H9 (cell line): ENCODE results near the gene STH. TPM values are rescaled to one million over a fixed set of nuclear protein-coding genes. Genes with fewer than 3 reads are reported as not detected.

Experiments
- DNase-seq: peaks from one replicate; pipeline ENCODE4 v3.0.0-alpha.2; 2017
- H2AFZ ChIP-seq: one replicate; pipeline ENCODE4 v1.6.1; 2013; ENCODE audit warnings: mild to moderate bottlenecking, low read length, control low read depth, moderate library complexity
- H2AK5ac ChIP-seq: 2 replicates; pipeline ENCODE4 v1.6.1; 2013; ENCODE audit warnings: low read length, control low read depth, mixed read lengths; ENCODE audit not compliant: insufficient read length
- H2BK120ac ChIP-seq: one replicate; pipeline ENCODE4 v1.6.1; 2013; ENCODE audit warnings: low read depth, mild to moderate bottlenecking, low read length, control low read depth, inconsistent platforms; ENCODE audit not compliant: poor library complexity, severe bottlenecking
- H2BK12ac ChIP-seq: 2 replicates; pipeline ENCODE4 v1.6.1; 2013; ENCODE audit warnings: low read length, control low read depth, mixed read lengths, low read depth; ENCODE audit not compliant: insufficient read length
- H2BK15ac ChIP-seq: 2 replicates; pipeline ENCODE4 v1.6.1; 2013; ENCODE audit warnings: low read depth, low read length, control low read depth
- H2BK20ac ChIP-seq: one replicate; pipeline ENCODE4 v1.6.1; 2013; ENCODE audit warnings: low read depth, mild to moderate bottlenecking, low read length, control low read depth, inconsistent platforms; ENCODE audit not compliant: poor library complexity, severe bottlenecking
- H2BK5ac ChIP-seq: 2 replicates; pipeline ENCODE4 v1.6.1; 2013; ENCODE audit warnings: low read length, control low read depth, mixed read lengths; ENCODE audit not compliant: insufficient read length
- H3K14ac ChIP-seq: 2 replicates; pipeline ENCODE4 v1.6.1; 2013; ENCODE audit warnings: low read length, control low read depth; ENCODE audit not compliant: insufficient read depth
- H3K18ac ChIP-seq: 2 replicates; pipeline ENCODE4 v1.6.1; 2013; ENCODE audit warnings: low read depth, mild to moderate bottlenecking, mixed read lengths, low read length, control low read depth; ENCODE audit not compliant: insufficient read length
- H3K23ac ChIP-seq: 2 replicates; pipeline ENCODE4 v1.6.1; 2013; ENCODE audit warnings: low read length, control low read depth, mixed read lengths, low read depth; ENCODE audit not compliant: insufficient read length
- H3K23me2 ChIP-seq: 2 replicates; pipeline ENCODE4 v1.6.1; 2013; ENCODE audit warnings: low read depth, mild to moderate bottlenecking, mixed read lengths, low read length, control low read depth; ENCODE audit not compliant: insufficient read length, poor library complexity, severe bottlenecking
- H3K27ac ChIP-seq: 2 replicates; pipeline ENCODE4 v1.5.1; 2013; ENCODE audit warnings: low read length, control low read depth, mixed read lengths, low read depth; ENCODE audit not compliant: insufficient read length
- H3K27me3 ChIP-seq: 2 replicates; pipeline ENCODE4 v1.6.1; 2013; ENCODE audit warnings: low read length, control low read depth, inconsistent platforms; ENCODE audit not compliant: insufficient read depth
- H3K4ac ChIP-seq: 2 replicates; pipeline ENCODE4 v1.6.1; 2013; ENCODE audit warnings: low read depth, mild to moderate bottlenecking, control low read depth, inconsistent platforms, low read length, moderate library complexity
- H3K4me1 ChIP-seq: 2 replicates; pipeline ENCODE4 v1.6.1; 2013; ENCODE audit warnings: low read length, control low read depth, inconsistent platforms; ENCODE audit not compliant: insufficient read depth
- H3K4me2 ChIP-seq: 2 replicates; pipeline ENCODE4 v1.6.1; 2013; ENCODE audit warnings: low read length, control low read depth, mixed read lengths; ENCODE audit not compliant: insufficient read length, insufficient read depth
- H3K56ac ChIP-seq: 2 replicates; pipeline ENCODE4 v1.6.1; 2013; ENCODE audit warnings: low read depth, mild to moderate bottlenecking, mixed read lengths, low read length, control low read depth; ENCODE audit not compliant: insufficient read length
- H3K79me1 ChIP-seq: 2 replicates; pipeline ENCODE4 v1.6.1; 2013; ENCODE audit warnings: low read depth, mild to moderate bottlenecking, moderate library complexity, low read length, control low read depth, inconsistent platforms; ENCODE audit not compliant: insufficient read depth, poor library complexity, severe bottlenecking
- H3K79me2 ChIP-seq: 2 replicates; pipeline ENCODE4 v1.6.1; 2013; ENCODE audit warnings: low read length, control low read depth, inconsistent platforms; ENCODE audit not compliant: insufficient read depth
- H3K9ac ChIP-seq: 2 replicates; pipeline ENCODE4 v1.6.1; 2013; ENCODE audit warnings: low read length, control low read depth, mixed read lengths; ENCODE audit not compliant: insufficient read length; ENCODE audit errors: extremely low read depth
- H3K9me3 ChIP-seq: one replicate; pipeline ENCODE4 v1.6.1; 2013; ENCODE audit warnings: low read depth, low read length, inconsistent platforms; ENCODE audit not compliant: control insufficient read depth
- H3T11ph ChIP-seq: one replicate; pipeline ENCODE4 v1.6.1; 2013; ENCODE audit warnings: mild to moderate bottlenecking, low read length, control low read depth, inconsistent platforms
- H4K20me1 ChIP-seq: one replicate; pipeline ENCODE4 v1.6.1; 2013; ENCODE audit not compliant: control insufficient read depth, insufficient read length, insufficient read depth
- H4K5ac ChIP-seq: 2 replicates; pipeline ENCODE4 v1.6.1; 2013; ENCODE audit warnings: low read depth, mild to moderate bottlenecking, mixed read lengths, low read length, control low read depth; ENCODE audit not compliant: insufficient read length
- H4K8ac ChIP-seq: replicated peaks from 2 replicates; pipeline ENCODE4 v1.6.1; 2013; ENCODE audit warnings: low read length, control low read depth, mixed read lengths, low read depth; ENCODE audit not compliant: insufficient read length
- H4K91ac ChIP-seq: 2 replicates; pipeline ENCODE4 v1.6.1; 2013; ENCODE audit warnings: low read depth, mild to moderate bottlenecking, moderate library complexity, mixed read lengths, low read length, control low read depth; ENCODE audit not compliant: insufficient read length
- H3K27ac Mint-ChIP-seq, 3 experiments: 2 replicates in 2 of 3; 3 replicates in 1 of 3; pipeline ENCODE4 v1.8.0; 2020 to 2021; ENCODE audit warnings: mixed read lengths in 3 of 3, mild to moderate bottlenecking in 1 of 3, moderate library complexity in 1 of 3
- H3K27me3 Mint-ChIP-seq: 2 replicates; pipeline ENCODE4 v1.8.0; 2021; ENCODE audit warnings: low read depth, mild to moderate bottlenecking, moderate library complexity, mixed read lengths
- H3K36me3 Mint-ChIP-seq, 3 experiments: 2 replicates in 2 of 3; 3 replicates in 1 of 3; pipeline ENCODE4 v1.8.0; 2020 to 2021; ENCODE audit warnings: low read depth in 3 of 3, mixed read lengths in 3 of 3; ENCODE audit not compliant: insufficient read depth in 1 of 3
- H3K4me1 Mint-ChIP-seq, 2 experiments: 2 replicates each; pipeline ENCODE4 v1.8.0; 2020; ENCODE audit warnings: mixed read lengths in 2 of 2
- H3K4me3 Mint-ChIP-seq, 2 experiments: 2 replicates in 1 of 2; 3 replicates in 1 of 2; pipeline ENCODE4 v1.8.0; 2020 to 2021; ENCODE audit warnings: mild to moderate bottlenecking in 2 of 2, mixed read lengths in 2 of 2, moderate library complexity in 1 of 2
- H3K9me3 Mint-ChIP-seq, 2 experiments: 2 replicates in 1 of 2; 3 replicates in 1 of 2; pipeline ENCODE4 v1.8.0; 2020; ENCODE audit warnings: mild to moderate bottlenecking in 2 of 2, mixed read lengths in 2 of 2, moderate library complexity in 1 of 2
- WGBS: extraction: QIAGEN DNeasy Blood & Tissue Kit; methylation state at CpG from one replicate; pipeline ENCODE4 v1.1.7; 2013; ENCODE audit warnings: missing lambda C conversion rate, low lambda C conversion rate, mixed read lengths; ENCODE audit not compliant: insufficient read length; ENCODE audit errors: extremely low coverage; 5-methylcytosine and 5-hydroxymethylcytosine counted together
- total RNA-seq: library from RNA; stranded (reverse); gene quantifications from 2 replicates; pipeline ENCODE4 v1.2.1, GENCODE V29; 2021
- TF ChIP-seq, protein P1 (sequence below): fragments of 200-600 bp; sonication (generic); conservative IDR thresholded peaks from 3 replicates; pipeline ENCODE4 v1.8.0; 2021; ENCODE audit warnings: antibody characterized with exemption, mild to moderate bottlenecking

The STH gene
- total RNA-seq, 1 experiment from 2014 or later, result not detected

DNA sequence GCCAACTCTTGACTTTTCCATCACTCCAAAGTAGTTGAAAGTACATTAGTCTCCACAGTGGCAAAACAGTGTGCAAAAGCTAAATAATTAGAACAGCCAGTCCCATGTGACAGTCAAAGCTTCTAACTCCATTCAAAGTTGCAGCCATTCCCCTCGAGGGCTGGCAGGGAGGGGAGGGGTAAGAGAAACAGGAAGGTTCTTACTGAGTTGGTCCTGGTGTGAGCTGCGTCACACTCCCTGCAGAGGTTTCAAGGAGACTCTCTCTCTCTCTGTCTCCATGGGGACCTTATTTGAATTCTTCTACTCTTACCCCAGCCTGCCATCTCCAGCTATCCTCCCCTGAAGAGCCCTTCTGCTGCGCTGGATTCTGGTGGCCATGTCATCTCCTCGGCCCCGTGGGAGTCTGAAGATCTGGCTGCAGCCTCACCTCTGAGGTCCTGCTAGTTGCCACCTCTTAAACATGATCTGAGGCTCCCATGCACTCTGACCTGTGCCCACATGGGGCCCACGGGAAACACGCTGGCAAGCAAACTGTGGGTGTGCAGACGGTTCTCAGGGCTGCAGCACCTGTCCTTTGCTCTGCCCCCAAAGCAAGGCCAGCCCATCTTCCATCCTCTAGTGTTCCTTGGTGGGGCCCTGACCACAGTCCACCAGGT is 23.3 kb upstream of the STH start:
- TF ChIP-seq, protein P1, sequence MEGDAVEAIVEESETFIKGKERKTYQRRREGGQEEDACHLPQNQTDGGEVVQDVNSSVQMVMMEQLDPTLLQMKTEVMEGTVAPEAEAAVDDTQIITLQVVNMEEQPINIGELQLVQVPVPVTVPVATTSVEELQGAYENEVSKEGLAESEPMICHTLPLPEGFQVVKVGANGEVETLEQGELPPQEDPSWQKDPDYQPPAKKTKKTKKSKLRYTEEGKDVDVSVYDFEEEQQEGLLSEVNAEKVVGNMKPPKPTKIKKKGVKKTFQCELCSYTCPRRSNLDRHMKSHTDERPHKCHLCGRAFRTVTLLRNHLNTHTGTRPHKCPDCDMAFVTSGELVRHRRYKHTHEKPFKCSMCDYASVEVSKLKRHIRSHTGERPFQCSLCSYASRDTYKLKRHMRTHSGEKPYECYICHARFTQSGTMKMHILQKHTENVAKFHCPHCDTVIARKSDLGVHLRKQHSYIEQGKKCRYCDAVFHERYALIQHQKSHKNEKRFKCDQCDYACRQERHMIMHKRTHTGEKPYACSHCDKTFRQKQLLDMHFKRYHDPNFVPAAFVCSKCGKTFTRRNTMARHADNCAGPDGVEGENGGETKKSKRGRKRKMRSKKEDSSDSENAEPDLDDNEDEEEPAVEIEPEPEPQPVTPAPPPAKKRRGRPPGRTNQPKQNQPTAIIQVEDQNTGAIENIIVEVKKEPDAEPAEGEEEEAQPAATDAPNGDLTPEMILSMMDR, result no peak
- no peaks in the 10 kb centered on the region for H3K36me3 Mint-ChIP-seq
- H3K4me1 ChIP-seq, result no peaks in the 10 kb centered on the region; the same call in 1 of the 2 replicates
- H2BK12ac ChIP-seq, result no peak overlapping the region
- no peak overlapping the region for H2BK20ac ChIP-seq
- H3K27me3 ChIP-seq, result no peaks in the 10 kb centered on the region
- no peaks in the 10 kb centered on the region for H3K79me1 ChIP-seq
- no peak overlapping the region for H3K9ac ChIP-seq
- no peak overlapping the region for H3K4ac ChIP-seq
- no peak overlapping the region for H2AK5ac ChIP-seq
- H4K91ac ChIP-seq, result no peak overlapping the region
- H4K20me1 ChIP-seq, result no peaks in the 10 kb centered on the region
- no peaks in the 10 kb centered on the region for H3K79me2 ChIP-seq
- no peaks in the 10 kb centered on the region for H3K9me3 Mint-ChIP-seq
- H2BK15ac ChIP-seq, result no peak overlapping the region
- no peak overlapping the region for H3K27ac ChIP-seq
- no peak for DNase-seq
- no peak overlapping the region for H4K8ac ChIP-seq
- H3K23ac ChIP-seq, result no peak overlapping the region
- H3K18ac ChIP-seq, result no peak overlapping the region
- H3K9me3 ChIP-seq, result no peaks in the 10 kb centered on the region
- H4K5ac ChIP-seq, result no peak overlapping the region
- no peak overlapping the region for H3K4me3 Mint-ChIP-seq
- H3K27me3 Mint-ChIP-seq, result peaks cover 16% of the 10 kb centered on the region
- no peak overlapping the region for H3K56ac ChIP-seq
- no CpG with 5 or more reads among the region's 8 CpGs for WGBS
- H3K14ac ChIP-seq, result no peak overlapping the region; the same call in 1 of the 2 replicates
- H2AFZ ChIP-seq, result no peak overlapping the region
- H2BK120ac ChIP-seq, result no peak overlapping the region
- H3K4me2 ChIP-seq, result no peak overlapping the region
- no peaks in the 10 kb centered on the region for H3K23me2 ChIP-seq
- no peak overlapping the region for H3T11ph ChIP-seq
- H3K4me1 Mint-ChIP-seq, result no peaks in the 10 kb centered on the region
- H2BK5ac ChIP-seq, result no peak overlapping the region
- no peak overlapping the region; a peak in 1 of 7 replicates for H3K27ac Mint-ChIP-seq
